ENCODE data around the gene PDZK1. TPM values are rescaled to one million over a fixed set of nuclear protein-coding genes. Genes with fewer than 3 reads are reported as not detected.

Gene PDZK1
- total and polyA plus RNA-seq, 2 donors (not counting 3 experiments of a cell fraction or from before 2014, with no cell fraction given): 0.03 to 0.58 TPM

- H3K36me3 ChIP-seq (ENCODE audit: control insufficient read depth in 2 of 2, extremely low read depth in 1 of 2, insufficient read depth in 2 of 2, low read length in 2 of 2): peaks cover 12 to 17% of the 10 kb centered on the region in 2 experiments
- peaks cover 13% of the 10 kb centered on the region for H3K4me1 ChIP-seq (ENCODE audit: control insufficient read depth, extremely low read depth, insufficient read depth, low read length)
- H3K27ac ChIP-seq (ENCODE audit: insufficient read depth, low read depth, low read length): peak overlapping the region; percentile 33
- CTCF ChIA-PET: interaction anchor here (0.6 to 3.3 kb wide), 9 partner anchors 12 to 94 kb away, joined by 3 to 18 read pairs (median 5); partner anchors contain the start of genes NUDT17, POLR3C and RNF115
- peak; percentile 83 for FAIRE-seq
- TF ChIP-seq JUN (IDR thresholded peaks at IDR 0.05; ENCODE audit: borderline replicate concordance, insufficient read depth, insufficient read length, low read depth) (peak; percentile 54), EZH2 (IDR thresholded peaks at IDR 0.05; ENCODE audit: borderline replicate concordance, low read depth, low read length, severe bottlenecking) (no peak), FOS (IDR thresholded peaks at IDR 0.05; ENCODE audit: borderline replicate concordance, insufficient read depth, low read length) (peak; percentile 63), POLR2A (IDR thresholded peaks at IDR 0.05; ENCODE audit: low read depth, low read length) (no peak), MYC (IDR thresholded peaks at IDR 0.05; ENCODE audit: low read depth, low read length) (no peak), MAX (IDR thresholded peaks at IDR 0.05; ENCODE audit: insufficient read depth, insufficient read length) (no peak), GATA2 (IDR thresholded peaks at IDR 0.05; ENCODE audit: insufficient read depth, insufficient read length, low read depth, low read length) (no peak), POLR2AphosphoS5 (IDR thresholded peaks at IDR 0.05; ENCODE audit: insufficient read depth, low read depth, low read length) (no peak)
- TF ChIP-seq, protein P1, sequence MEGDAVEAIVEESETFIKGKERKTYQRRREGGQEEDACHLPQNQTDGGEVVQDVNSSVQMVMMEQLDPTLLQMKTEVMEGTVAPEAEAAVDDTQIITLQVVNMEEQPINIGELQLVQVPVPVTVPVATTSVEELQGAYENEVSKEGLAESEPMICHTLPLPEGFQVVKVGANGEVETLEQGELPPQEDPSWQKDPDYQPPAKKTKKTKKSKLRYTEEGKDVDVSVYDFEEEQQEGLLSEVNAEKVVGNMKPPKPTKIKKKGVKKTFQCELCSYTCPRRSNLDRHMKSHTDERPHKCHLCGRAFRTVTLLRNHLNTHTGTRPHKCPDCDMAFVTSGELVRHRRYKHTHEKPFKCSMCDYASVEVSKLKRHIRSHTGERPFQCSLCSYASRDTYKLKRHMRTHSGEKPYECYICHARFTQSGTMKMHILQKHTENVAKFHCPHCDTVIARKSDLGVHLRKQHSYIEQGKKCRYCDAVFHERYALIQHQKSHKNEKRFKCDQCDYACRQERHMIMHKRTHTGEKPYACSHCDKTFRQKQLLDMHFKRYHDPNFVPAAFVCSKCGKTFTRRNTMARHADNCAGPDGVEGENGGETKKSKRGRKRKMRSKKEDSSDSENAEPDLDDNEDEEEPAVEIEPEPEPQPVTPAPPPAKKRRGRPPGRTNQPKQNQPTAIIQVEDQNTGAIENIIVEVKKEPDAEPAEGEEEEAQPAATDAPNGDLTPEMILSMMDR (IDR thresholded peaks at IDR 0.05; ENCODE audit: extremely low read depth in 1 of 2, insufficient read depth in 1 of 2, low read depth in 1 of 2, low read length in 2 of 2): no peak
- POLR2A ChIA-PET: no interaction called here
- H3K9ac ChIP-seq (replicated peaks; ENCODE audit: extremely low read depth, insufficient read depth, low read length): peak overlapping the region; percentile 5
- H4K20me1 ChIP-seq (replicated peaks; ENCODE audit: control insufficient read depth, extremely low read depth, insufficient read depth, low read length): no peaks in the 10 kb centered on the region
- BruUV-seq (replicated peaks): no TSS peak
- H3K9me1 ChIP-seq (replicated peaks; ENCODE audit: control insufficient read depth, extremely low read depth, insufficient read depth, low read length): no peaks in the 10 kb centered on the region
- no peak overlapping the region for H3K4me2 ChIP-seq (ENCODE audit: insufficient read depth, low read length)
- H2AFZ ChIP-seq (ENCODE audit: low read depth, low read length): no peak overlapping the region
- intact Hi-C loops (cut with micrococcal nuclease): loop anchor here (10.0 kb wide), 1 partner anchor 73 kb away; the partner anchor contains the start of genes POLR3C and RNF115
- dilution Hi-C loops (cut with MboI; ENCODE audit: extremely low pct_ligation_motif_present, low sequenced_read_pairs): no loop called here
- no peaks in the 10 kb centered on the region for H3K79me2 ChIP-seq (ENCODE audit: control insufficient read depth, insufficient read depth, low read length)
- no peak overlapping the region for H3K4me3 ChIP-seq (replicated peaks in 1 of 3; ENCODE audit: insufficient read depth in 1 of 3, low read depth in 1 of 3, low read length in 3 of 3)
- no peaks in the 10 kb centered on the region for H3K27me3 ChIP-seq (ENCODE audit: control insufficient read depth in 2 of 2, insufficient read depth in 2 of 2, low read length in 2 of 2)
- peak; percentile 72 for DNase-seq (ENCODE audit: low read depth, low spot score)
- no peaks in the 10 kb centered on the region for H3K9me3 ChIP-seq (replicated peaks; ENCODE audit: control insufficient read depth, insufficient read depth, low read length)
Measured at GRCh38 chr1:145751491-145752037, 44.4 kb upstream of the PDZK1 start.

Measured in endothelial cell of umbilical vein (primary cell).